WTC11 (cell line): Measurements from ENCODE around the gene SMIM5. TPM values are rescaled to one million over a fixed set of nuclear protein-coding genes. Genes with fewer than 3 reads are reported as not detected.

Source experiments
- ATAC-seq: fragments of 200-7000 bp; cut with Tn5 transposase; 2 replicates; pipeline ENCODE4 v1.10.0; 2021; ENCODE audit warnings: mild to moderate bottlenecking, moderate library complexity
- CTCF ChIA-PET: fragments of 300-600 bp; sonication (Branson Sonifier 250); formaldehyde crosslinking; loops from one replicate; lab custom pipeline; 2021; ENCODE audit warnings: antibody characterized with exemption; lab: Charles Lee
- POLR2A ChIA-PET: fragments of 350-600 bp; sonication (Branson Sonifier 250); formaldehyde crosslinking; loops from one replicate; lab custom pipeline; 2021; ENCODE audit warnings: antibody characterized with exemption; lab: Charles Lee
- DNase-seq: peaks from one replicate; pipeline ENCODE4 v3.0.0; 2021; ENCODE audit warnings: low spot score
- H3K27ac Mint-ChIP-seq: 2 replicates; pipeline ENCODE4 v1.8.0; 2021; ENCODE audit warnings: mixed read lengths
- H3K27me3 Mint-ChIP-seq: 2 replicates; pipeline ENCODE4 v1.8.0; 2021; ENCODE audit warnings: low read depth, mild to moderate bottlenecking, moderate library complexity, mixed read lengths
- H3K36me3 Mint-ChIP-seq: 2 replicates; pipeline ENCODE4 v1.8.0; 2021; ENCODE audit warnings: mixed read lengths
- H3K4me1 Mint-ChIP-seq: 2 replicates; pipeline ENCODE4 v1.8.0; 2022; ENCODE audit warnings: mixed read lengths
- H3K4me3 Mint-ChIP-seq: 2 replicates; pipeline ENCODE4 v1.8.0; 2021; ENCODE audit warnings: mild to moderate bottlenecking, moderate library complexity, mixed read lengths
- H3K9me3 Mint-ChIP-seq: 2 replicates; pipeline ENCODE4 v1.8.0; 2021; ENCODE audit warnings: mixed read lengths
- AFF4 ChIP-seq: sonication (generic); formaldehyde crosslinking; IDR thresholded peaks from 2 replicates; pipeline ENCODE4 v1.8.1; 2023; ENCODE audit warnings: mild to moderate bottlenecking, missing genetic modification reagents, borderline replicate concordance
- AR ChIP-seq: fragments of 250-450 bp; sonication (Bioruptor Pico); IDR thresholded peaks from 2 replicates; pipeline ENCODE4 v1.9.0; 2021; ENCODE audit warnings: mild to moderate bottlenecking
- E2F1 ChIP-seq: sonication (generic); formaldehyde crosslinking; IDR thresholded peaks from 2 replicates; pipeline ENCODE4 v1.8.0; 2022; ENCODE audit warnings: mild to moderate bottlenecking, missing genetic modification reagents
- ETV6 ChIP-seq: sonication (generic); formaldehyde crosslinking; IDR thresholded peaks from 2 replicates; pipeline ENCODE4 v1.8.1; 2022; ENCODE audit warnings: mild to moderate bottlenecking, missing genetic modification reagents
- FOXP4 ChIP-seq: sonication (generic); formaldehyde crosslinking; IDR thresholded peaks from 2 replicates; pipeline ENCODE4 v1.8.0; 2022; ENCODE audit warnings: mild to moderate bottlenecking, missing genetic modification reagents
- HMGXB4 ChIP-seq: sonication (generic); formaldehyde crosslinking; IDR thresholded peaks from 2 replicates; pipeline ENCODE4 v1.8.1; 2023; ENCODE audit warnings: mild to moderate bottlenecking, moderate library complexity, missing genetic modification reagents
- IRF1 ChIP-seq: sonication (generic); formaldehyde crosslinking; IDR thresholded peaks from 2 replicates; pipeline ENCODE4 v1.8.0; 2023; ENCODE audit warnings: missing genetic modification reagents
- NFATC4 ChIP-seq: fragments of 250-450 bp; sonication (Bioruptor Pico); IDR thresholded peaks from 2 replicates; pipeline ENCODE4 v1.9.0; 2021; ENCODE audit warnings: mild to moderate bottlenecking
- SMAD3 ChIP-seq: sonication (generic); formaldehyde crosslinking; IDR thresholded peaks from 2 replicates; pipeline ENCODE4 v1.8.0; 2022; ENCODE audit warnings: missing genetic modification reagents, mild to moderate bottlenecking, borderline replicate concordance
- USF1 ChIP-seq: sonication (generic); formaldehyde crosslinking; IDR thresholded peaks from 2 replicates; pipeline ENCODE4 v1.8.0; 2022; ENCODE audit warnings: mild to moderate bottlenecking, missing genetic modification reagents
- ZNF219 ChIP-seq: sonication (generic); formaldehyde crosslinking; IDR thresholded peaks from 2 replicates; pipeline ENCODE4 v1.8.0; 2023; ENCODE audit warnings: missing genetic modification reagents, mild to moderate bottlenecking, borderline replicate concordance
- ZNF317 ChIP-seq: sonication (generic); formaldehyde crosslinking; IDR thresholded peaks from 2 replicates; pipeline ENCODE4 v1.8.1; 2023; ENCODE audit warnings: low read depth, mild to moderate bottlenecking, moderate library complexity, missing genetic modification reagents, borderline replicate concordance
- ZNF532 ChIP-seq: fragments of 250-450 bp; sonication (Bioruptor Pico); IDR thresholded peaks from 2 replicates; pipeline ENCODE4 v1.9.0; 2021; ENCODE audit warnings: mild to moderate bottlenecking, borderline replicate concordance
- total RNA-seq: library from RNA; stranded (reverse); gene quantifications from 3 replicates; pipeline ENCODE4 v1.2.3, GENCODE V29; 2021

The SMIM5 gene
- total RNA-seq, 1 experiment from 2014 or later, result not detected

- DNase-seq, result no peak
- TF ChIP-seq E2F1 (CRISPR knock-in tag) (no peak), NFATC4 (CRISPR knock-in tag) (no peak), HMGXB4 (CRISPR knock-in tag) (no peak), ZNF532 (CRISPR knock-in tag) (no peak), FOXP4 (CRISPR knock-in tag) (no peak), ZNF317 (CRISPR knock-in tag) (no peak), ETV6 (CRISPR knock-in tag) (no peak), SMAD3 (CRISPR knock-in tag) (no peak), USF1 (CRISPR knock-in tag) (no peak), AR (CRISPR knock-in tag) (no peak), IRF1 (CRISPR knock-in tag) (no peak), ZNF219 (CRISPR knock-in tag) (no peak), AFF4 (no peak)
- Mint-ChIP-seq H3K9me3 (no peaks in the 10 kb centered on the region), H3K4me1 (peaks cover 12% of the 10 kb centered on the region), H3K27ac (no peak overlapping the region), H3K36me3 (peaks cover 41% of the 10 kb centered on the region), H3K27me3 (no peaks in the 10 kb centered on the region), H3K4me3 (no peak overlapping the region)
- POLR2A ChIA-PET, result interaction anchor here (0.6 kb wide), 1 partner anchor 294 kb away, joined by 6 read pairs; no protein-coding TSS in a partner anchor
- CTCF ChIA-PET, result interaction anchor here (0.9 to 3.6 kb wide), 2 partner anchors 86 to 163 kb away, joined by 3 to 17 read pairs; no protein-coding TSS in a partner anchor
- ATAC-seq, result no peak
Measured at GRCh38 chr17:75667825-75668224, 34.6 kb downstream of the SMIM5 start.
